ENCODE data around the gene CLEC4M.

The CLEC4M gene

GRCh38 chr19:7733376-7733775, 29.7 kb upstream of the CLEC4M start:
- no peaks in the 10 kb centered on the region for H3K9me3 Mint-ChIP-seq
- peaks cover 60% of the 10 kb centered on the region for H3K36me3 Mint-ChIP-seq (ENCODE audit: low read depth)
- intact Hi-C loops (cut with micrococcal nuclease), result loop anchor here (5.0 kb wide), 1 partner anchor 36 kb away; no protein-coding TSS in a partner anchor
- H3K27ac Mint-ChIP-seq, result peak overlapping the region; percentile 87
- H3K4me3 Mint-ChIP-seq, result peak overlapping the region; percentile 20
- H3K27me3 Mint-ChIP-seq, result no peaks in the 10 kb centered on the region
- H3K4me1 Mint-ChIP-seq (ENCODE audit: low read depth), result peaks cover 91% of the 10 kb centered on the region

GRCh38 chr19:7734220-7735203, 28.5 kb upstream of the CLEC4M start:
- H3K27ac Mint-ChIP-seq, result peak overlapping the region; percentile 87
- H3K27me3 Mint-ChIP-seq, result no peaks in the 10 kb centered on the region
- H3K36me3 Mint-ChIP-seq (ENCODE audit: low read depth), result peaks cover 60% of the 10 kb centered on the region
- peaks cover 91% of the 10 kb centered on the region for H3K4me1 Mint-ChIP-seq (ENCODE audit: low read depth)
- H3K4me3 Mint-ChIP-seq, result peak overlapping the region; percentile 52
- intact Hi-C loops (cut with micrococcal nuclease), result loop anchor here (5.0 kb wide), 1 partner anchor 37 kb away; no protein-coding TSS in a partner anchor
- no peaks in the 10 kb centered on the region for H3K9me3 Mint-ChIP-seq

GRCh38 chr19:7736148-7736547, 26.9 kb upstream of the CLEC4M start:
- Mint-ChIP-seq H3K4me3 (no peak overlapping the region), H3K9me3 (no peaks in the 10 kb centered on the region)

GRCh38 chr19:7737215-7737614, 25.8 kb upstream of the CLEC4M start:
- Mint-ChIP-seq H3K4me1 (ENCODE audit: low read depth) (peaks cover 91% of the 10 kb centered on the region), H3K36me3 (ENCODE audit: low read depth) (peaks cover 69% of the 10 kb centered on the region), H3K4me3 (no peak overlapping the region), H3K9me3 (no peaks in the 10 kb centered on the region), H3K27me3 (no peaks in the 10 kb centered on the region), H3K27ac (peak overlapping the region; percentile 87)
- intact Hi-C loops (cut with micrococcal nuclease), result no loop called here

More at GRCh38 chr19:7736148-7736547, 26.9 kb upstream of the CLEC4M start:
- Mint-ChIP-seq H3K27ac (peak overlapping the region; percentile 87), H3K27me3 (no peaks in the 10 kb centered on the region), H3K4me1 (ENCODE audit: low read depth) (peaks cover 93% of the 10 kb centered on the region), H3K36me3 (ENCODE audit: low read depth) (peaks cover 67% of the 10 kb centered on the region)
- intact Hi-C loops (cut with micrococcal nuclease), result no loop called here

GRCh38 chr19:7738023-7738422, 25.0 kb upstream of the CLEC4M start:
- Mint-ChIP-seq H3K36me3 (ENCODE audit: low read depth) (peaks cover 77% of the 10 kb centered on the region), H3K9me3 (no peaks in the 10 kb centered on the region), H3K27me3 (no peaks in the 10 kb centered on the region), H3K4me3 (no peak overlapping the region), H3K27ac (peak overlapping the region; percentile 87), H3K4me1 (ENCODE audit: low read depth) (peaks cover 93% of the 10 kb centered on the region)
- intact Hi-C loops (cut with micrococcal nuclease), result no loop called here

GRCh38 chr19:7739211-7739755, 23.8 kb upstream of the CLEC4M start:
- Mint-ChIP-seq H3K9me3 (no peaks in the 10 kb centered on the region), H3K27ac (peak overlapping the region; percentile 87), H3K27me3 (no peaks in the 10 kb centered on the region), H3K36me3 (ENCODE audit: low read depth) (peaks cover 89% of the 10 kb centered on the region), H3K4me3 (no peak overlapping the region), H3K4me1 (ENCODE audit: low read depth) (peaks cover 97% of the 10 kb centered on the region)
- intact Hi-C loops (cut with micrococcal nuclease), result no loop called here

GRCh38 chr19:7739801-7740681, 23.0 kb upstream of the CLEC4M start:
- H3K4me3 Mint-ChIP-seq, result peak overlapping the region; percentile 61
- H3K27ac Mint-ChIP-seq, result peak overlapping the region; percentile 87
- H3K27me3 Mint-ChIP-seq, result no peaks in the 10 kb centered on the region
- peaks cover 97% of the 10 kb centered on the region for H3K4me1 Mint-ChIP-seq (ENCODE audit: low read depth)
- peaks cover 89% of the 10 kb centered on the region for H3K36me3 Mint-ChIP-seq (ENCODE audit: low read depth)
- intact Hi-C loops (cut with micrococcal nuclease), result loop anchor here (2.0 kb wide), 1 partner anchor 41 kb away; no protein-coding TSS in a partner anchor
- no peaks in the 10 kb centered on the region for H3K9me3 Mint-ChIP-seq

- intact Hi-C loops (cut with micrococcal nuclease), result loop anchor here (2.0 kb wide), 1 partner anchor 42 kb away; no protein-coding TSS in a partner anchor
- no peaks in the 10 kb centered on the region for H3K27me3 Mint-ChIP-seq
- no peaks in the 10 kb centered on the region for H3K9me3 Mint-ChIP-seq
- peaks cover 92% of the 10 kb centered on the region for H3K4me1 Mint-ChIP-seq (ENCODE audit: low read depth)
- H3K36me3 Mint-ChIP-seq (ENCODE audit: low read depth), result peaks cover 88% of the 10 kb centered on the region
- peak overlapping the region; percentile 61 for H3K4me3 Mint-ChIP-seq
- H3K27ac Mint-ChIP-seq, result peak overlapping the region; percentile 87
Measured at GRCh38 chr19:7740682-7741054, 22.4 kb upstream of the CLEC4M start.

GRCh38 chr19:7742575-7742974, 20.5 kb upstream of the CLEC4M start:
- H3K4me1 Mint-ChIP-seq (ENCODE audit: low read depth), result peaks cover 87% of the 10 kb centered on the region
- peak overlapping the region; percentile 71 for H3K27ac Mint-ChIP-seq
- intact Hi-C loops (cut with micrococcal nuclease), result no loop called here
- H3K36me3 Mint-ChIP-seq (ENCODE audit: low read depth), result peaks cover 98% of the 10 kb centered on the region
- H3K4me3 Mint-ChIP-seq, result peak overlapping the region; percentile 42
- no peaks in the 10 kb centered on the region for H3K9me3 Mint-ChIP-seq
- H3K27me3 Mint-ChIP-seq, result no peaks in the 10 kb centered on the region

GRCh38 chr19:7742991-7743390, 20.1 kb upstream of the CLEC4M start:
- peak overlapping the region; percentile 71 for H3K27ac Mint-ChIP-seq
- H3K27me3 Mint-ChIP-seq, result no peaks in the 10 kb centered on the region
- peak overlapping the region; percentile 77 for H3K4me3 Mint-ChIP-seq
- peaks cover 87% of the 10 kb centered on the region for H3K4me1 Mint-ChIP-seq (ENCODE audit: low read depth)
- intact Hi-C loops (cut with micrococcal nuclease), result no loop called here
- H3K36me3 Mint-ChIP-seq (ENCODE audit: low read depth), result peaks cover 94% of the 10 kb centered on the region
- no peaks in the 10 kb centered on the region for H3K9me3 Mint-ChIP-seq

GRCh38 chr19:7743425-7743841, 19.6 kb upstream of the CLEC4M start:
- Mint-ChIP-seq H3K27ac (peak overlapping the region; percentile 71), H3K27me3 (no peaks in the 10 kb centered on the region), H3K9me3 (no peaks in the 10 kb centered on the region), H3K36me3 (ENCODE audit: low read depth) (peaks cover 90% of the 10 kb centered on the region), H3K4me1 (ENCODE audit: low read depth) (peaks cover 88% of the 10 kb centered on the region), H3K4me3 (peak overlapping the region; percentile 77)
- intact Hi-C loops (cut with micrococcal nuclease), result no loop called here

GRCh38 chr19:7744199-7744786, 18.8 kb upstream of the CLEC4M start:
- Mint-ChIP-seq H3K9me3 (no peaks in the 10 kb centered on the region), H3K27ac (peak overlapping the region; percentile 71), H3K4me1 (ENCODE audit: low read depth) (peaks cover 87% of the 10 kb centered on the region), H3K27me3 (no peaks in the 10 kb centered on the region), H3K4me3 (peak overlapping the region; percentile 77), H3K36me3 (ENCODE audit: low read depth) (peaks cover 81% of the 10 kb centered on the region)
- intact Hi-C loops (cut with micrococcal nuclease), result no loop called here

Measured in dendritic cell treated with granulocyte-macrophage colony-stimulating factor and Interleukin-4, amounts not matched to agents 40 ng/mL and 50 ng/mL, for 4 days (primary cell).